BJ (cell line): ENCODE measurements around the gene FOSL2. TPM values are rescaled to one million over a fixed set of nuclear protein-coding genes. Genes with fewer than 3 reads are reported as not detected.

Source experiments
- CTCF ChIA-PET: fragments of 350-600 bp; formaldehyde crosslinking; extraction: SDS; loops from one replicate; lab custom pipeline; 2021; ENCODE audit warnings: antibody characterized with exemption, inconsistent platforms; lab: Yijun Ruan, JAX
- POLR2A ChIA-PET: fragments of 300-600 bp; sonication (Branson Sonifier 250); formaldehyde crosslinking; extraction: SDS; loops from one replicate; lab custom pipeline; 2021; ENCODE audit warnings: antibody characterized with exemption; lab: Charles Lee
- DNase-seq: peaks from one replicate; pipeline ENCODE4 v3.0.0-alpha.2; 2011; ENCODE audit warnings: low read depth
- H3K27me3 ChIP-seq: 2 replicates; pipeline ENCODE4 v1.6.0; 2011; ENCODE audit warnings: low read length; ENCODE audit not compliant: control insufficient read depth, insufficient read depth
- H3K36me3 ChIP-seq: 2 replicates; pipeline ENCODE4 v1.5.1; 2011; ENCODE audit warnings: low read length; ENCODE audit not compliant: control insufficient read depth, insufficient read depth
- H3K4me3 ChIP-seq: 2 replicates; pipeline ENCODE4 v1.5.1; 2011; ENCODE audit warnings: low read depth, mild to moderate bottlenecking, control low read depth, low read length
- CTCF ChIP-seq: IDR thresholded peaks from 2 replicates; pipeline ENCODE4 v1.5.1; 2011; ENCODE audit warnings: low read depth, mild to moderate bottlenecking, control low read depth, inconsistent platforms, low read length, moderate library complexity; ENCODE audit not compliant: insufficient read depth
- polyA plus RNA-seq: library from polyadenylated mRNA; depleted of rRNA; stranded (reverse); fragments of >200 nt; gene quantifications from 2 replicates; pipeline ENCODE4 v1.2.3, GENCODE V29; 2011

Gene FOSL2
- polyA plus RNA-seq, 1 experiment: 52.5 TPM

- CTCF ChIA-PET: interaction anchor here (0.5 to 1.1 kb wide), 2 partner anchors 49 to 646 kb away, joined by 3 to 5 read pairs; no protein-coding TSS in a partner anchor
- Histone ChIP-seq H3K36me3 (peaks cover 28% of the 10 kb centered on the region), H3K27me3 (no peaks in the 10 kb centered on the region), H3K4me3 (no peak overlapping the region)
- TF ChIP-seq CTCF: no peak
- no peak for DNase-seq
- POLR2A ChIA-PET: no interaction called here
These were observed 7.3 kb downstream of the FOSL2 start for GRCh38 chr2:28399956-28400355.

GRCh38 chr2:28400419-28400818 lies 7.8 kb downstream of the FOSL2 start:
- no peak for TF ChIP-seq CTCF
- ChIA-PET CTCF (interaction anchor here (0.8 to 1.1 kb wide), 2 partner anchors 646 to 717 kb away, joined by 3 to 5 read pairs; no protein-coding TSS in a partner anchor), POLR2A (no interaction called here)
- no peaks in the 10 kb centered on the region for H3K27me3 ChIP-seq
- H3K4me3 ChIP-seq: no peak overlapping the region
- DNase-seq: no peak
- H3K36me3 ChIP-seq: peaks cover 28% of the 10 kb centered on the region

GRCh38 chr2:28400921-28401320 lies 8.3 kb downstream of the FOSL2 start:
- TF ChIP-seq CTCF: no peak
- ChIA-PET POLR2A (interaction anchor here (0.6 kb wide), 2 partner anchors 20 to 198 kb away, joined by 3 to 9 read pairs; no protein-coding TSS in a partner anchor), CTCF (interaction anchor here (0.8 to 1.5 kb wide), 3 partner anchors 13 to 718 kb away, joined by 3 to 6 read pairs (median 5); no protein-coding TSS in a partner anchor)
- Histone ChIP-seq H3K27me3 (no peaks in the 10 kb centered on the region), H3K36me3 (peaks cover 32% of the 10 kb centered on the region), H3K4me3 (no peak overlapping the region)
- DNase-seq: no peak

GRCh38 chr2:28401411-28401810 lies 8.8 kb downstream of the FOSL2 start:
- DNase-seq: no peak
- ChIA-PET POLR2A (interaction anchor here (0.6 kb wide), 2 partner anchors 20 to 198 kb away, joined by 3 to 9 read pairs; no protein-coding TSS in a partner anchor), CTCF (interaction anchor here (1.5 to 3.7 kb wide), 2 partner anchors 13 to 647 kb away, joined by 6 to 14 read pairs; no protein-coding TSS in a partner anchor)
- H3K4me3 ChIP-seq: no peak overlapping the region
- peaks cover 34% of the 10 kb centered on the region for H3K36me3 ChIP-seq
- no peak for TF ChIP-seq CTCF
- no peaks in the 10 kb centered on the region for H3K27me3 ChIP-seq

- no peak for DNase-seq
- CTCF ChIA-PET: interaction anchor here (1.0 to 3.7 kb wide), 4 partner anchors 12 to 699 kb away, joined by 3 to 14 read pairs (median 5); no protein-coding TSS in a partner anchor
- peaks cover 38% of the 10 kb centered on the region for H3K36me3 ChIP-seq
- H3K27me3 ChIP-seq: no peaks in the 10 kb centered on the region
- H3K4me3 ChIP-seq: no peak overlapping the region
- POLR2A ChIA-PET: no interaction called here
- no peak for TF ChIP-seq CTCF
These were observed 9.4 kb downstream of the FOSL2 start for GRCh38 chr2:28401948-28402550.
